SHP77 treated with DMSO at 0.1 percent for 48 hours (cell line): ENCODE results near the gene PPP4R4.

ENCODE experiments used
- DNase-seq: peaks from one replicate; lab custom pipeline; 2025; lab: John Stamatoyannopoulos, UW

The PPP4R4 gene, protein sequence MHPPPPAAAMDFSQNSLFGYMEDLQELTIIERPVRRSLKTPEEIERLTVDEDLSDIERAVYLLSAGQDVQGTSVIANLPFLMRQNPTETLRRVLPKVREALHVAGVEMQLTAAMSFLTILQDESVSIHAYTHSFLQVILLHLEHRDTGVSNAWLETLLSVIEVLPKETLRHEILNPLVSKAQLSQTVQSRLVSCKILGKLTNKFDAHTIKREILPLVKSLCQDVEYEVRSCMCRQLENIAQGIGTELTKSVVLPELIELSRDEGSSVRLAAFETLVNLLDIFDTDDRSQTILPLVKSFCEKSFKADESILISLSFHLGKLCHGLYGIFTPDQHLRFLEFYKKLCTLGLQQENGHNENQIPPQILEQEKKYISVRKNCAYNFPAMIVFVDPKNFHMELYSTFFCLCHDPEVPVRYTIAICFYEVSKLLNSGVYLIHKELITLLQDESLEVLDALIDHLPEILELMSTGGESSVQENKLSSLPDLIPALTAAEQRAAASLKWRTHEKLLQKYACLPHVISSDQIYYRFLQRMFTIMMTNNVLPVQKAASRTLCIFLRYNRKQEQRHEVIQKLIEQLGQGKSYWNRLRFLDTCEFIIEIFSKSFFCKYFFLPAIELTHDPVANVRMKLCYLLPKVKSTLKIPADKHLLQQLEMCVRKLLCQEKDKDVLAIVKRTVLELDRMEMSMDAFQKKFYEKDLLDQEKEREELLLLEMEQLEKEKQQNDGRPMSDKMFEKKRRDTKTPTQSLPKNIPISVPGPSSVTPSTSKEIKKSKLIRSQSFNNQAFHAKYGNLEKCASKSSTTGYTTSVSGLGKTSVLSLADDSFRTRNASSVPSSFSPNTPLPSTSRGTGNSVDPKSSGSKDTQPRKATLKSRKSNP

DNA sequence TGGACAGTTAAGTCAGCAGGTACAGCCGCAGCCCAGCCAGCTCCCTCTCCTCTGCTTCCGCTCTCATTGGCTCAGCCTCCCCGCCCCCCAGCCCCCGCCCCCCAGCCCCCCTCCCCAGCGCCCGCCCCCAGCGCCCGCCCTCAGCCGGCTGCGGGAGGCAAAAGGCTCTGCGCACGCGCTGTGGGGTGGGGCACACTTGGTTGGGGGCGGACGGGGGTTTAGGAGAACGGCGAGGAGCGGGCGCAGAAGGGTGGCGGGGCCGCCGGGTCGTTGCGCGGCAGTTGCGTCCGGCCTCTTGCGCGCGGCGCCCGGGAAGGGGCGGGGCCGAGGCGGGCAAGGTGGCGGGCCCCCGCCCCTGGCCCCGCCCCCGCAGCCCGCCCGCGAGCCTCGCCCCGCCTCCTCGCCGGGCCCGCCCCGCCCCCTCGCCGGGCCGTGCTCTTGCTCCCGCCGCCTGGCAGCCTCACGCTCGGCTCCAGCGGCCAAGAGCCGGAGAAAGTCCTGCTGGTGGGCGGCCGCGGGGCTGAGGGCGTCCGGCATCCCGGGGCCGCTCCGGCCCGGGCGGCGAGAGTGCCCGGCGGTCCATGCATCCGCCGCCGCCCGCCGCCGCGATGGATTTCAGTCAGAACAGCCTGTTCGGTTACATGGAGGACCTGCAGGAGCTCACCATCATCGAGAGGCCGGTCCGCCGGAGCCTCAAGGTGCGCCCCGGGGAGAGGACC is at the start of gene PPP4R4:
Gene PPP4R4 (plus strand): TSS at position 438 of the 719 bp plus-strand sequence. CDS start 144 bp downstream, at position 582.
- peak; percentile 56 for DNase-seq

DNA sequence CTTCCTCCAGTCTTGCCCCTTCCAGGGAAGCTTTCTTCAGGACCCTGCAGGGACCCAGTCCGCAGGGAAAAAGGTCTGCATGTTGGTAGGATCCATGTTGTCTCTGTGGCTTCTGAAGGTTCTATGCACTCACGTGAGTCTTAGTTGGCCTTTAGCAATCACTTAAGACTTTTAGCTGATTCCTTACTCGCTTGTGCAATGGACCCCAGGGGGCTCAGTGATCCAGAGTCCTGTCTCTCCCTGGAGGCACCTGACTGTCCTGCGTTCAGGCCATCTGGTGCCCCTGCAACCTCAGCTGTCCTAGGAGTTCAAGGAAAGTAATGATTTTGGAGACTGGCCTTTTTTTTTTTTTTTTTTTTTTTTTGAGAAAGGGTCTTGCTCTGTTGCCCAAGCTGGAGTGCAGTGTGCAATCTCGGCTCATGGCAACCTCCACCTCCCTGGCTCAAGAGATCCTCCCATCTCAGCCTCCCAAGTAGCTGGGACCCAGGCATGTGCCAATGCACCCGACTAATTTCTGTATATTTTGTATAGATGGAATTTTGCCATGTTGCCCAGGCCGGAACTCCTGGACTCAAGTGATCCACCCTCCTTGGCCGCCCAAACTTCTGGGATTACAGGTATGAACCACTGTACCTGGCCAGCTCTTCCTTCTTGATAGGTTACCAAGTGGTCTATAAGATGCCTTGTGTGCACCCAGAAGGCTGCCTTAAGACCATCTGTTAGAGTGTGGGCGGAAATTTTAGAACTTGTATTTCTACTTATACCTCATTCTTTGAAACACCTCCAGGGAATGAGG is 49.3 kb upstream of the PPP4R4 start:
- no peak for DNase-seq

DNA sequence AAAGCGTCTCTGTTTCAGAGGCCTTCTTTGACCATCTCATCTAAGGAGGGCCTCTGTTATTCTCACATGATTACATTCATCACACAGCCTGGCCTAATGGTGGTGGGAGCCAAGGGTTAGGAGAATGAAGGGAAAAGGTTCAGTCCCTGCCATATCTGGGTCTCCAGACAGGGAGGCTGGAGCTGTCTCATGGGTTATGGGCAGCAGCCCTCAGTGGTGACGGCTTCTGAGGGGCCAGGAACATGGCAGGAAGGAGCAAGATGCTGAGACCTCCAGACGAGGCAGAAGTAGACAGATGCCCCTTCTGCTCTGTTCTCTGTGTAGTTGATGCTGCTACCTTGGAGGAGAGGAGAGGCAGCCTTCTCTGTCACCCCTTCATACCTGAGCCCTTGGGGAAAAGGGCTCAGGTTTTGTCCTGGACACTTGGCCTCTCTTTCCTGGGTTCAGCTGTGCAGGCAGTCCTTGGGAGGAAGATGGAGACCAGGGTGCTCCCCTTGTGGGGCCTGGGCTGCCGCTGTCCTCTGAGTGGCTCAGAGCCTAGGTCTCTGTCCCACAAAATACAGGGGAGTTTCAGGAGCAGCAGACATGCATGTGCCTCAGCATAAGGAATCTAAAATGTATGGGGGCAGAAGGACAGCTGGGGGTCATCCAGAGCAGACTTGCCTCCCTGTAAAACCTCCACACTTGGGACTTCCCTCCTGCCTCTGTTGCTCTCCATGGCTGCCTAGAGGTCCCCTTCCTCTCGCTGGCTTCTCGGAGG is 48.3 kb upstream of the PPP4R4 start:
- no peak for DNase-seq

DNA sequence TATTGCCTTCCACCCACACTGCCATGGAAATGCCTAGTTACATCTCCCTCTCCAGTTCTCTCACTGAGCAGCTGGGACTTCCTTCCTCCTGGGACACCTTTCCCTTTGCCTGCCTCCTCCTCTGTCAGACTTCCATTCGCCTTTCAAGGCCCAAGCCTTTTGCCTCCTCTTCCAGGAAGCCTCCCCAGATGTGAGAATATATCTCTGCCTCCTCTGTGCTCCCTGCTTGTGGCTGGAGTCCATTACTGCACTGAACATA is 47.8 kb upstream of the PPP4R4 start:
- no peak for DNase-seq

DNA sequence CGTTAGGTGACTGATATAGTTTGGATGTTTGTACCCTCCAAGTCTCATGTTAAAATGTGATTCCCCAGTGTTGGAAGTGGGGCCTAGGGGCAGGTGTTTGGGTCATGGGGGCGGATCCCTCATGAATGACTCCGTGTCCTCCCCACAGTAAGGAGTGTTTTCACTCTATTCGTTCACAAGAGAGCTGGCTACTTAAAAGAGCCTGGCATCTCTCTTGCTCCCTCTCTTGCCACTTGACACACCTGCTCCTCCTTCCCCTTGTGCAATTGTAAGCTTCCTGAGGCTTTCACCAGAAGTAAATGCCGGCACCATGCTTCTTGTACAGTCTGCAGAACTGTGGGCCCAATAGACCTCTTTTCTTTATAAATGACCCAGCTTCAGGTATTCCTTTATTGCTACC is 47.3 kb upstream of the PPP4R4 start:
- no peak for DNase-seq

DNA sequence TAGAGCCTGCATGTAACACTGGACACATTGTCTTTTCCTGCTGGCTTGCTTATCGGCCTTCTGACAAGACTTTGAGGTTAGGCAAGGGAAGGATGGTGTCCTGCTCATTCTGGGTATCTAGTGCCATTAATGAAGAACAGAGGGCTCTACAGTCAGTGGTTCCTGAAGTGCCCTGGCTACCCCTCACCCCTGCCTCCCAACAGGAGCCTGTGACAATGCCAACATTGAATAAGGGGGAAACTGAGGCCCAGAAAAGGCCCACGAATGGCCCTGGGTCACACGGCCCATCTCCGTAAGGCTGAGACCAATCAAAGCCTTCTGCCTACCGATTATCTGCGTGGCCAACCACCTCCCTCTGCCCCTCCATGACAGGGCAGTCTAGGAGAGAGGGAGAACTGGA is 46.8 kb upstream of the PPP4R4 start:
- no peak for DNase-seq

DNA sequence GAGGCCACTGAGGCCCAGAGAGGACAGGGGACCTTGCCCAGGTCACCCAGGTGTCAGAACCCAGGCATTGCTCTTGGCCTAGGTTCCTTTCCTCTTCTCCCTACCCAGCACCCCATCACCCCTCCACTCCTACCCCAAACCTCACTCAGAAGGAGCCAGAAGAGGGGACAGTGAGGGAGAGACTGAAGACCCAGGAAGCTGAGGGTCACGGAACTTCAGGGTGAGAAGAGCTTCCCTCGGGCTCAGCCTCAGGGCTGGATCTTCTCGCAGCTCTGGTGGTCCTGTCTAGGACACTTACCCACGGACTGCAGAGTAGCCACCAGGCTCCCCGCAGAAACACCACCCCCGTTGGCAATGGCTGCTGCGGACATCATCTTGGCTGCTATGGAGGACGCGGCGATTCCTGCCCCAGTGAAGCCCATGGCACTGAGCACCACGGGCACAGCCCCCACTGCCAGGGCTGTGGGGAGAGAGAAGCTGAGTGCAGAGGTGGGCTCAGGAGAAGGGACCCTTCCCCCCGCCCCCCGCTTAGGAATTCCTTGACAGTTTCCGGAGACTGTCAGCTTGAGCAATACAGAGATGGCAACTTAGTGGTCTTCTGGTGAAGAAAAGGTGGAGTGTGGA is 45.8 kb upstream of the PPP4R4 start:
- no peak for DNase-seq

DNA sequence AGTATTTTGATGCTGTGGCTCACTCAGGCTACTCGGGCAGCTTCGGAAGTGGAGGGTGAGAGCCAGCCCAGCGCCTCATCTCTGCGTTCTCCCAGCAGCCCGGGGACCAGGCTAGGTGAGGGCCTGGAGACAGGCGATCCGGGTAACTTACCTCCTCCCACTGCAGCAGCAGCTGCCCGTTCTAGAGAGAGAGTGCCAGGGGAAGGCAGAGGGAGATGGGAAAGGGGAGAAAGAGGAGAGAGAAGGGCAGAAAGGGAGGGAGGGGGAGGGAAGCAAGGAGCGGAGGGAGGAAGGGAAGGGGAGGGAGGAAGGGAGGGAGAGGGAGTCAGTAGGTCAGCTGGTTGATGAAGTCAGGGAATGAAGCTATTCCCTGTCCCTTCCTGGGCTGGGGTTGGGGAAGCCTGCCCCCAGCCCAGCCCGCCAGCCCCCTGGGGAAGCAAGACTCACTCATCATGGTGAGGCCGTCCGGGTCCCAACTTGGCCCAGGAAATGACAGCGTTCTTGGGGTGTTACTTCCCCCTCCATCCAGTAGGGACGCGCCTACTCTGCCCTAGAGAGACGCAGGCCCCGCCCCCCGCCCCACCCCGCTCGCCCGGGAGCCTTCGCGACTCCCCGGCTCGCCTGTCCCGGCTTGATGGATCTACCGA is 44.9 kb upstream of the PPP4R4 start, which contains the start of gene IFI27L2:
Gene IFI27L2 (minus strand): TSS at position 494 of the 647 bp plus-strand sequence. CDS start 40 bp downstream, at position 454.
- DNase-seq, result peak; percentile 67

DNA sequence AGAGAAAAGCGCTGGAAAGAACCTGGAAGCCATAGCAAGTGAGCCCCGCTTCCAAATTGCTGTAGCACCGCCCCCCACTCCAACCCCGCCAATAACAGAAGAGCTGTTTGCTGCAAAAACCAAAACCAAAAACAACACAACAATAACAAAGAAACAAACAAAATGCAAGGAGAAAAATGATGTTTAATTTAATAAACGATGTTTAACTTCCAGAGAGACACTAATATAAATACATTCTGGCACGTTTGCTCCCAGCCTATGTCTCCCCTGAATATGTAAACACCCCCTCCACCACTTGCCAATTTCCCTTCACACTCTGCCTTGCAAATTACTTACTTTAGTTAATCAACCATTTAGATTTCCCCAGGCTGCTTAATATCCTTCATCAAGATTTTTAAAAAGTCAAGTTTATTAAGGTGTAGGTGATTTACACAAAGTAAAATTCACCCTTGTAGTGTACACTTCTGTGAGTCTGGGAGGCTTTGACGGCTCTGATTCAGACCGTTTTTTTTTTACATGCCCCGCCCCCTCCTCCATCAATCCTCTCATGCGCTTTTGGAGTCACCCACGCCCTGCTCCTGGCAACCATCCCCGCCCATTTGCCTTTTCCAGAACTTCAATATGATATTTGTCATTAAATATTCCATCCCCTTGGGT is 44.2 kb upstream of the PPP4R4 start:
- DNase-seq, result peak; percentile 53

DNA sequence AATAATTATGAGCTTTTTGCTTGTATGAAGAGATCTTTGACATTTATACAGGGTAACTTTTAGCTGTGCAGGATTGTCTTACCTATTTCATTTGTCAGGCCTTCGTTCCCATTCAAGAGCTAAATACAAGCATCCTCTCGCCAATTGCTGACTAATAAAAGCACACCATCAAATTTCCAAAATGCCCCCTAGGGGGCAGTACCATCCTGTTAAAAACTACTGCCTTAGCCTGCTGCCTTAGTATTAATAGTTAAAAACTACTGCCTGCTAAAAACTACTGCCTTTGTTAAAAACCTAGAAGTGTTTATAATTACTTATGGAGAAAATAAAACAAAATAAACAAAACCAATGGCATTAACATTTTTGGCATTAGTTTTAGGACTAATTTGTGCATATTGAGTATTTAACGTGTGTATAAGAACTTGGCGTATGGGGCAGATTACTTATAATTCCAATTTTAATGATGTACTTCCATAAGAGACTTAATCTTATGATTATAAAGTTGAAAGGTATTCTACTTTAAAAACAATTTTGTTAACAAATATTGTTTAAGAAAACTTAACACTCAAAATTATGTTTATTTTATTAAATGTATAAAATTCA is 41.7 kb upstream of the PPP4R4 start:
- DNase-seq, result peak; percentile 77

DNA sequence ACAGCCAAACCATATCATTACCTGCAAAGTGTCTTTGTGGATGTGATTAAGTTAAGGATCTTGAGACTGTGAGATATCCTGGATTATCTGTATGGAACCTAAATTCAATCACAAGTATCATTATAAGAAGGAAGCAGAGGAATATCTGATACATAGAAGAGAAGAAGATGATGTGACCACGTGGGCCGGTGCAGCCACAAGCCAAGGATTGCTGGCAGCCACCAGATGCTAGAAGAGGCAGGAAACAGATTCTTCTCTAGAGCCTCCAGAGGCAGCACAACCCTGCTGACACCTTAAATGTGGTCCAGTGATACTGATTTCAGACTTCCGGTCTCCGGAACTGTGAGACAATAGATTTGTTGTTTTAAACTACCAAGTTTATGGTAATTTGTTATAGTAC is 38.6 kb upstream of the PPP4R4 start:
- no peak for DNase-seq

DNA sequence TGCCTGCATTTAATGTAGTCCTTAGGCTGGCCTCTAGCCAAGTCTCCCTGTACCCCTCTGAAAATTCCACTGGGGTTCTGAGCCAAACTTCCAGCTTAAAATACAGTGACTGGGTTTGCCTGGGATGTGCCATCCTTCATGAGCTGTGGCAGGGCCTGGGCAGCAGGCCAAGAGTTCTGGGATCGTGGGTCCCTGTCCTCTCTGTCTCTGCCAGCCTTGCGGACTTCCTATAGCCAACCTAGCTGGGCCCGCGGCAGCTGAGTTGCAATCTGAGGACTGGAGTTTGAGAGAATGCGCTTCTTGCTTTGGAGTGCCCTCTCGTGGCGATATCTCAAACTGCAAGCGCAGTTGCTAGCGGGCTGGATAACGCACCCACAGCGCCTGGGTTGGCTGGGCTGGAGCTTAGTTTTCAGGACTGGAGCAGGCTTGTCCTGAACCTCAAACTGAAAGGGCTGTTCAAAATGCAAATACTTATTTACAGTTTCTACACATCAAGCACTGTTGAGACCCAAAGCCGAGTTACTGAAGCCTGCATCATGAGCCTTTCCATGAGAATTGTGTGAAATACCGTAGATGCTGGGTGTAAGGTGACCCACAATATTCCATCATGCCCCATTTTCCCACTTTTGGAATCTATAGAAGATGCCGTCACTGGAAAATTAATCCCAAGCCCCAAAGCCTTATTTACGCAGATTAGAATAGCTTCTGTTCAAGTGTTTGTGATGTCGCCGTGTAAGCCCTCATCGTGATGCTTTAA is 37.4 kb upstream of the PPP4R4 start:
- peak; percentile 79 for DNase-seq

DNA sequence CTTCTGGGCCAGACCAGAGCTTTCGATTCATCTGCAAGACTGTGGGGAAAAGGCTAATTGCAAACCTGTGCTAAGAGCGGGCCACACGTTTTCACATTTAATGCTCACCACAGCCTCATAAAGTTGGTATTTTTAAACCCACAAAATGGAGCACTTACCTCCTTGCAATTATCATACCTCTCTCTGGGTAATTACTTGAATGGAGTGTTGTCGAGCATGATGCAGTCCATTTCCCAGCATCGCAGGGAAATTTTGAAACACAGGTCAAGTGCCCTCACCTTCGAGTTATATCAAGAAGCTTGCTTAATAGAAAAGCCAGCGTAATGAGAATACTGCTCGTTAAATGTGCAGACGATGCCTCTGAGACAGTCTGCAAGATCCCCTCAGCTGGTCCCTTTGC is 35.9 kb upstream of the PPP4R4 start:
- DNase-seq, result no peak

DNA sequence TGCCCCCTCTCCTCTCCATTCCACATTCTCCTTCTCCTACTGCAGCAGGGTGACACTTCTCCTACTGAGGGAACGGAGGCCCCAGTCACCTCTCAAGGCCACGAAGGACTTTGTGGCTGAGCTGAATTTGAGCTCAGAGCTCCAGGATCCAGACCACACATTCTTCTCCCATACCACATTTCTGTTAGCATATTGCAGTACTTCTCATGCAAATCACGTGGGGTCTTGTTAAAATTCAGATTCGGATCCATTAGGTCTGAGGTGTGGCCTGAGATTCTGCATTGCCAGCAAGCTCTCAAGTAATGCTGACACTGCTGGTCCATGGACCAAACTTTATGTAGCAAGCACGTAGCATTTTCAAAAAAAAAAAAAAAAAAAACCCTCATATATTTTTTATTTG is 35.1 kb upstream of the PPP4R4 start:
- no peak for DNase-seq

DNA sequence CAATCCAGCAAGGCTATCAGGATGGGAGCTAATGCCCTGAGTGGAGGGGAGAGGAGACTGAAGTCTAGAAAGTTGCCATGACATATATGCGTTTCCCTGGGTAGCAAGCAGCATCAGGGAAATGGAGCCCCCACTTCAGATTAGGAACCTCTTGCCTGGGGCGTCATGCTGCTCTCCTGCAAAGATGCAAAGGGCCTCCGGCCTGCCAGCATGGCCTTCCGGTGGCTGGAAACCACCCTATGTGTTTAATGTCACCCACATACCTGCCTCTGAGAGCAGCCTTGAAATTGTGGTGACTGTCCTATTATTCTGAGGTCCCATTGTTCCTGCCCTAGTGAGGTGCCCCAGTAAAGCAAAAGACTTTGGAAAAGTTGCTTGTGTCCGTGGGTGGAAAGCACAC is 34.7 kb upstream of the PPP4R4 start:
- no peak for DNase-seq

DNA sequence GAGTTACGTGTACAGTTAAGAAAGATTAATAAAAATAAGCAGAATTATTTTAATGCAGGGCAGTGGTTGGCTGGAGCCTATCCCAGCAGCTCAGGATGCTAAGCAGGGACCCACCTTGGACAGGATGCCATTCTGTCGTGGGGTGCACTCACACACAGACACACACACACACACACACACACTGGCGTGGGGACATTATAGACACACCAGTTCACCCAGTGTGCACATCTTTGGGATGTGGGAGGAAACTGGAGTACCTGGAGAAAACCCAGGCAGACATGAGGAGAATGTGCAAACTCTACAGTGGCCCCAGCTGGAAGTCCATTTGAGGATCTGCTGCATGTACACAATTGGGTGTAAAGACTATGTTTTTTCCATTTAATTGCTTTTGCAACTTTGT is 31.9 kb upstream of the PPP4R4 start:
- no peak for DNase-seq

DNA sequence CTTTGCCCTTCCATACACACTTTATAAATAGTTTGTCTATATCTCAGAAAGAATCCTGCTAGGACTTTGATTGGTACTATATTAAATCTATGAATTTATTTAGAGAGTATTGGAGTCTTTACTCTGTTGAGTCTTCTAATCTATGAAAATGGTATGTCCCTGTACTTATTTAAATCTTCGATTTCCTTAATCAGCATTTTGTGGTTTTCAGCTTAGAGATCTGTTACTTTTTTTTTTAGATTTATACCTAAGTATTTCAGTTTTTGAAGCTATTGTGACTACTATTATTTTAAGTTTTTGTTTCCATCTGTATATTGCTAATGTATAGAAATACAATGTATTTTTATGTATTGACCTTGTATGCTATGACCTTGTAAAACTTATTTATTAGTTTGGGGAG is 31.3 kb upstream of the PPP4R4 start:
- DNase-seq, result no peak

DNA sequence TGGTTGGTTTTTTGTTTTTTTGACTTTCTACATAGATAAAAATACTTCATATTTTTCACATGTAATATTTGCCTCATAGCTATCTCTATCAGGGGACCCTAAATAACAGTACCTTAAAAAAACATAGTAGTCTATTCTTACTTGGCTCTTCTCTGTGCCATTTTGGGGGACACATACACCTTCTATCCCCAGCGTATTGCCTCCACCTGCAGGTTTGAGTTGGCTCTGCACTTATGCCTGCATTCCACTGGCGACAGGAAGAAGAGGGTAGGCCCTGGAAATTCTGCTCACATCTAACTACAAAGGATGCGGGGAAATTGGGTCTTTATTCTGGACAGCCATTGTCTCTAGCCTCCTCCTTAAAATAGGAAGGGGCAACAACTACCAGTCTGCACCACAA is 30.9 kb upstream of the PPP4R4 start:
- no peak for DNase-seq
